ENCODE measurements around the gene CFAP251. TPM values are rescaled to one million over a fixed set of nuclear protein-coding genes. Genes with fewer than 3 reads are reported as not detected.

The CFAP251 gene
- total and polyA plus RNA-seq, 10 of the 15 experiments (the other 5 are each of a cell fraction or from before 2014, with no cell fraction given) = 0.10 to 0.97 (median 0.64) TPM

GRCh38 chr12:122031342-122032216 is 113.2 kb downstream of the CFAP251 start (continued):
- TF ChIP-seq, protein P1, sequence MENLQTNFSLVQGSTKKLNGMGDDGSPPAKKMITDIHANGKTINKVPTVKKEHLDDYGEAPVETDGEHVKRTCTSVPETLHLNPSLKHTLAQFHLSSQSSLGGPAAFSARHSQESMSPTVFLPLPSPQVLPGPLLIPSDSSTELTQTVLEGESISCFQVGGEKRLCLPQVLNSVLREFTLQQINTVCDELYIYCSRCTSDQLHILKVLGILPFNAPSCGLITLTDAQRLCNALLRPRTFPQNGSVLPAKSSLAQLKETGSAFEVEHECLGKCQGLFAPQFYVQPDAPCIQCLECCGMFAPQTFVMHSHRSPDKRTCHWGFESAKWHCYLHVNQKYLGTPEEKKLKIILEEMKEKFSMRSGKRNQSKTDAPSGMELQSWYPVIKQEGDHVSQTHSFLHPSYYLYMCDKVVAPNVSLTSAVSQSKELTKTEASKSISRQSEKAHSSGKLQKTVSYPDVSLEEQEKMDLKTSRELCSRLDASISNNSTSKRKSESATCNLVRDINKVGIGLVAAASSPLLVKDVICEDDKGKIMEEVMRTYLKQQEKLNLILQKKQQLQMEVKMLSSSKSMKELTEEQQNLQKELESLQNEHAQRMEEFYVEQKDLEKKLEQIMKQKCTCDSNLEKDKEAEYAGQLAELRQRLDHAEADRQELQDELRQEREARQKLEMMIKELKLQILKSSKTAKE (IDR thresholded peaks at IDR 0.05; ENCODE audit: low read depth, poor library complexity, severe bottlenecking) = no peak
- TF ChIP-seq TCF3 (IDR thresholded peaks at IDR 0.05; ENCODE audit: borderline replicate concordance, insufficient read depth, low read depth, low read length) (no peak), POLR2AphosphoS2 (IDR thresholded peaks at IDR 0.05; ENCODE audit: low read depth, low read length) (no peak), POLR2A (IDR thresholded peaks at IDR 0.05; ENCODE audit: low read depth, low read length) (no peak), CEBPB (IDR thresholded peaks at IDR 0.05; ENCODE audit: borderline replicate concordance in 1 of 2, low read depth in 2 of 2, low read length in 2 of 2) (no peak), ESRRA (IDR thresholded peaks at IDR 0.05; ENCODE audit: low read length) (no peak), BHLHE40 (IDR thresholded peaks at IDR 0.05; ENCODE audit: borderline replicate concordance in 1 of 2, low read depth in 2 of 2, low read length in 1 of 2) (no peak), BRCA1 (IDR thresholded peaks at IDR 0.05; ENCODE audit: low read depth, low read length) (no peak), NR2C1 (IDR thresholded peaks at IDR 0.05) (no peak), HCFC1 (IDR thresholded peaks at IDR 0.05; ENCODE audit: low read length) (no peak)
- TF ChIP-seq, protein P2, sequence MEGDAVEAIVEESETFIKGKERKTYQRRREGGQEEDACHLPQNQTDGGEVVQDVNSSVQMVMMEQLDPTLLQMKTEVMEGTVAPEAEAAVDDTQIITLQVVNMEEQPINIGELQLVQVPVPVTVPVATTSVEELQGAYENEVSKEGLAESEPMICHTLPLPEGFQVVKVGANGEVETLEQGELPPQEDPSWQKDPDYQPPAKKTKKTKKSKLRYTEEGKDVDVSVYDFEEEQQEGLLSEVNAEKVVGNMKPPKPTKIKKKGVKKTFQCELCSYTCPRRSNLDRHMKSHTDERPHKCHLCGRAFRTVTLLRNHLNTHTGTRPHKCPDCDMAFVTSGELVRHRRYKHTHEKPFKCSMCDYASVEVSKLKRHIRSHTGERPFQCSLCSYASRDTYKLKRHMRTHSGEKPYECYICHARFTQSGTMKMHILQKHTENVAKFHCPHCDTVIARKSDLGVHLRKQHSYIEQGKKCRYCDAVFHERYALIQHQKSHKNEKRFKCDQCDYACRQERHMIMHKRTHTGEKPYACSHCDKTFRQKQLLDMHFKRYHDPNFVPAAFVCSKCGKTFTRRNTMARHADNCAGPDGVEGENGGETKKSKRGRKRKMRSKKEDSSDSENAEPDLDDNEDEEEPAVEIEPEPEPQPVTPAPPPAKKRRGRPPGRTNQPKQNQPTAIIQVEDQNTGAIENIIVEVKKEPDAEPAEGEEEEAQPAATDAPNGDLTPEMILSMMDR (IDR thresholded peaks at IDR 0.05 in 2 of 3, conservative IDR thresholded peaks at IDR 0.05 in 1 of 3; ENCODE audit: control insufficient read depth in 2 of 3, extremely low read depth in 1 of 3, insufficient read depth in 1 of 3, low read depth in 3 of 3, low read length in 3 of 3) = peak; percentile 46 to 83 (median 72)
- TF ChIP-seq, protein P3, sequence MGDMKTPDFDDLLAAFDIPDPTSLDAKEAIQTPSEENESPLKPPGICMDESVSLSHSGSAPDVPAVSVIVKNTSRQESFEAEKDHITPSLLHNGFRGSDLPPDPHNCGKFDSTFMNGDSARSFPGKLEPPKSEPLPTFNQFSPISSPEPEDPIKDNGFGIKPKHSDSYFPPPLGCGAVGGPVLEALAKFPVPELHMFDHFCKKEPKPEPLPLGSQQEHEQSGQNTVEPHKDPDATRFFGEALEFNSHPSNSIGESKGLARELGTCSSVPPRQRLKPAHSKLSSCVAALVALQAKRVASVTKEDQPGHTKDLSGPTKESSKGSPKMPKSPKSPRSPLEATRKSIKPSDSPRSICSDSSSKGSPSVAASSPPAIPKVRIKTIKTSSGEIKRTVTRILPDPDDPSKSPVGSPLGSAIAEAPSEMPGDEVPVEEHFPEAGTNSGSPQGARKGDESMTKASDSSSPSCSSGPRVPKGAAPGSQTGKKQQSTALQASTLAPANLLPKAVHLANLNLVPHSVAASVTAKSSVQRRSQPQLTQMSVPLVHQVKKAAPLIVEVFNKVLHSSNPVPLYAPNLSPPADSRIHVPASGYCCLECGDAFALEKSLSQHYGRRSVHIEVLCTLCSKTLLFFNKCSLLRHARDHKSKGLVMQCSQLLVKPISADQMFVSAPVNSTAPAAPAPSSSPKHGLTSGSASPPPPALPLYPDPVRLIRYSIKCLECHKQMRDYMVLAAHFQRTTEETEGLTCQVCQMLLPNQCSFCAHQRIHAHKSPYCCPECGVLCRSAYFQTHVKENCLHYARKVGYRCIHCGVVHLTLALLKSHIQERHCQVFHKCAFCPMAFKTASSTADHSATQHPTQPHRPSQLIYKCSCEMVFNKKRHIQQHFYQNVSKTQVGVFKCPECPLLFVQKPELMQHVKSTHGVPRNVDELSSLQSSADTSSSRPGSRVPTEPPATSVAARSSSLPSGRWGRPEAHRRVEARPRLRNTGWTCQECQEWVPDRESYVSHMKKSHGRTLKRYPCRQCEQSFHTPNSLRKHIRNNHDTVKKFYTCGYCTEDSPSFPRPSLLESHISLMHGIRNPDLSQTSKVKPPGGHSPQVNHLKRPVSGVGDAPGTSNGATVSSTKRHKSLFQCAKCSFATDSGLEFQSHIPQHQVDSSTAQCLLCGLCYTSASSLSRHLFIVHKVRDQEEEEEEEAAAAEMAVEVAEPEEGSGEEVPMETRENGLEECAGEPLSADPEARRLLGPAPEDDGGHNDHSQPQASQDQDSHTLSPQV (IDR thresholded peaks at IDR 0.05) = no peak
- TF ChIP-seq, protein P4, sequence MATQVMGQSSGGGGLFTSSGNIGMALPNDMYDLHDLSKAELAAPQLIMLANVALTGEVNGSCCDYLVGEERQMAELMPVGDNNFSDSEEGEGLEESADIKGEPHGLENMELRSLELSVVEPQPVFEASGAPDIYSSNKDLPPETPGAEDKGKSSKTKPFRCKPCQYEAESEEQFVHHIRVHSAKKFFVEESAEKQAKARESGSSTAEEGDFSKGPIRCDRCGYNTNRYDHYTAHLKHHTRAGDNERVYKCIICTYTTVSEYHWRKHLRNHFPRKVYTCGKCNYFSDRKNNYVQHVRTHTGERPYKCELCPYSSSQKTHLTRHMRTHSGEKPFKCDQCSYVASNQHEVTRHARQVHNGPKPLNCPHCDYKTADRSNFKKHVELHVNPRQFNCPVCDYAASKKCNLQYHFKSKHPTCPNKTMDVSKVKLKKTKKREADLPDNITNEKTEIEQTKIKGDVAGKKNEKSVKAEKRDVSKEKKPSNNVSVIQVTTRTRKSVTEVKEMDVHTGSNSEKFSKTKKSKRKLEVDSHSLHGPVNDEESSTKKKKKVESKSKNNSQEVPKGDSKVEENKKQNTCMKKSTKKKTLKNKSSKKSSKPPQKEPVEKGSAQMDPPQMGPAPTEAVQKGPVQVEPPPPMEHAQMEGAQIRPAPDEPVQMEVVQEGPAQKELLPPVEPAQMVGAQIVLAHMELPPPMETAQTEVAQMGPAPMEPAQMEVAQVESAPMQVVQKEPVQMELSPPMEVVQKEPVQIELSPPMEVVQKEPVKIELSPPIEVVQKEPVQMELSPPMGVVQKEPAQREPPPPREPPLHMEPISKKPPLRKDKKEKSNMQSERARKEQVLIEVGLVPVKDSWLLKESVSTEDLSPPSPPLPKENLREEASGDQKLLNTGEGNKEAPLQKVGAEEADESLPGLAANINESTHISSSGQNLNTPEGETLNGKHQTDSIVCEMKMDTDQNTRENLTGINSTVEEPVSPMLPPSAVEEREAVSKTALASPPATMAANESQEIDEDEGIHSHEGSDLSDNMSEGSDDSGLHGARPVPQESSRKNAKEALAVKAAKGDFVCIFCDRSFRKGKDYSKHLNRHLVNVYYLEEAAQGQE (IDR thresholded peaks at IDR 0.05; ENCODE audit: low read depth, low read length) = no peak

Data from GM12878 (cell line).